Prostate gland (tissue), 2 donors: ENCODE data around the gene C2CD4B. TPM values are rescaled to one million over a fixed set of nuclear protein-coding genes. Genes with fewer than 3 reads are reported as not detected.

Experiments used
- DNase-seq: peaks from one replicate; pipeline ENCODE4 v3.0.0-alpha.2; 2019; ENCODE audit warnings: low spot score
- H3K27ac ChIP-seq, 2 donors: fragments of 200-600 bp; sonication (generic); 2 replicates each; pipeline ENCODE4 v1.5.1; 2017 to 2019
- H3K27me3 ChIP-seq: fragments of 200-600 bp; sonication (generic); replicated peaks from 2 replicates; pipeline ENCODE4 v1.5.1; 2019; ENCODE audit not compliant: insufficient read depth
- H3K36me3 ChIP-seq, 2 donors: fragments of 200-600 bp; sonication (generic); 1 replicate in 1 of 2; 2 replicates in 1 of 2; pipeline versions ENCODE4 v1.5.1 to v1.8.1; 2017 to 2019
- H3K4me1 ChIP-seq: fragments of 200-600 bp; sonication (generic); replicated peaks from 2 replicates; pipeline ENCODE4 v1.5.1; 2019
- H3K4me3 ChIP-seq, 2 donors: fragments of 200-600 bp; sonication (generic); 2 replicates each; pipeline ENCODE4 v1.5.1; 2017 to 2019
- H3K9me3 ChIP-seq: fragments of 200-600 bp; sonication (generic); 2 replicates; pipeline ENCODE4 v1.5.1; 2017
- CTCF ChIP-seq, 4 experiments: fragments of 200-600 bp in 2 of 4; fragments of 450-650 bp in 2 of 4; sonication (generic) in 2 of 4; IDR thresholded peaks; 1 replicate in 3 of 4; 2 replicates in 1 of 4; pipeline ENCODE4 v1.5.1; 2016 to 2019; ENCODE audit warnings: antibody characterized with exemption in 4 of 4, mild to moderate bottlenecking in 2 of 4, moderate library complexity in 2 of 4
- POLR2A ChIP-seq: fragments of 450-650 bp; IDR thresholded peaks from one replicate; pipeline ENCODE4 v1.6.1; 2016; ENCODE audit warnings: antibody characterized with exemption, mild to moderate bottlenecking
- POLR2AphosphoS5 ChIP-seq: sonication (generic); formaldehyde crosslinking; IDR thresholded peaks from one replicate; pipeline ENCODE4 v1.6.1; 2017; ENCODE audit warnings: antibody characterized with exemption
- WGBS: methylation state at CpG from one replicate; pipeline ENCODE4 v1.1.5; 2018; 5-methylcytosine and 5-hydroxymethylcytosine counted together
- intact Hi-C: fragments of 100-400 bp; cut with DNase I; formaldehyde crosslinking; loops from one replicate; pipeline ENCODE4 v1.14.2; 2022
- total RNA-seq, 2 donors: library from RNA; depleted of rRNA; stranded (reverse); fragments of >200 nt; gene quantifications; one replicate each; pipeline ENCODE4 v1.1.0, GENCODE V29; 2016

The C2CD4B gene
- total RNA-seq = 1 to 10 TPM; 1.2 to 3.2 TPM

- TF ChIP-seq POLR2AphosphoS5 (no peak), POLR2A (peak; percentile 70), CTCF (IDR thresholded peaks at IDR 0.05) (peak in 2 of 4 experiments; percentile 6 to 17)
- WGBS = 21% methylated on average over 34 of the region's 34 CpGs
- peak; percentile 42 for DNase-seq
- Histone ChIP-seq H3K9me3 (no peaks in the 10 kb centered on the region), H3K4me1 (no peaks in the 10 kb centered on the region), H3K36me3 (no peaks in the 10 kb centered on the region), H3K27me3 (no peaks in the 10 kb centered on the region), H3K4me3 (peak within 1 kb of the TSS; percentile 17 to 34), H3K27ac (no peak within 1 kb of the TSS)
- intact Hi-C loops = no loop called here
Measured at GRCh38 chr15:62165104-62165792, at the start of gene C2CD4B. TSS of gene C2CD4B (minus strand) at chr15:62165285. CDS start at chr15:62164984, 301 bp downstream.

- H3K27ac ChIP-seq = no peak overlapping the region
- no peak for TF ChIP-seq POLR2AphosphoS5
- H3K27me3 ChIP-seq = no peaks in the 10 kb centered on the region
- no peak for DNase-seq
- no peak overlapping the region for H3K4me3 ChIP-seq
- 91% methylated on average over 4 of the region's 4 CpGs for WGBS
- H3K9me3 ChIP-seq = no peaks in the 10 kb centered on the region
- no peaks in the 10 kb centered on the region for H3K36me3 ChIP-seq
- intact Hi-C loops = no loop called here
- no peaks in the 10 kb centered on the region for H3K4me1 ChIP-seq
Measured at GRCh38 chr15:62212741-62213140, 47.7 kb upstream of the C2CD4B start.

- 86% methylated on average over 2 of the region's 2 CpGs for WGBS
- Histone ChIP-seq H3K27me3 (no peaks in the 10 kb centered on the region), H3K4me1 (no peaks in the 10 kb centered on the region), H3K9me3 (no peaks in the 10 kb centered on the region), H3K27ac (no peak overlapping the region), H3K36me3 (no peaks in the 10 kb centered on the region), H3K4me3 (no peak overlapping the region)
- TF ChIP-seq CTCF (IDR thresholded peaks at IDR 0.05) (no peak), POLR2A (no peak), POLR2AphosphoS5 (no peak)
- DNase-seq = no peak
- intact Hi-C loops = no loop called here
Measured at GRCh38 chr15:62211348-62211747, 46.3 kb upstream of the C2CD4B start.

GRCh38 chr15:62209821-62210220 lies 44.7 kb upstream of the C2CD4B start:
- TF ChIP-seq POLR2A = no peak
- no peak for TF ChIP-seq CTCF (IDR thresholded peaks at IDR 0.05)
- TF ChIP-seq POLR2AphosphoS5 = peak; percentile 75
- intact Hi-C loops = no loop called here
- H3K4me3 ChIP-seq = no peak overlapping the region
- no peaks in the 10 kb centered on the region for H3K4me1 ChIP-seq
- H3K36me3 ChIP-seq = no peaks in the 10 kb centered on the region
- no peaks in the 10 kb centered on the region for H3K27me3 ChIP-seq
- DNase-seq = peak; percentile 74
- peak overlapping the region in 1 of 2 donors; percentile 38 for H3K27ac ChIP-seq
- H3K9me3 ChIP-seq = no peaks in the 10 kb centered on the region
- WGBS = 49% methylated on average over 5 of the region's 5 CpGs

GRCh38 chr15:62209322-62209721 lies 44.2 kb upstream of the C2CD4B start:
- Histone ChIP-seq H3K27ac (peak overlapping the region in 1 of 2 donors; percentile 38), H3K4me3 (no peak overlapping the region), H3K27me3 (no peaks in the 10 kb centered on the region), H3K36me3 (no peaks in the 10 kb centered on the region), H3K9me3 (no peaks in the 10 kb centered on the region), H3K4me1 (no peaks in the 10 kb centered on the region)
- peak; percentile 33 for DNase-seq
- TF ChIP-seq POLR2A (no peak), POLR2AphosphoS5 (no peak), CTCF (IDR thresholded peaks at IDR 0.05) (no peak)
- intact Hi-C loops = no loop called here
- 54% methylated on average over 1 of the region's 1 CpG for WGBS
